Liver (tissue), 9 donors: Measurements from ENCODE around the gene ERC1. TPM values are rescaled to one million over a fixed set of nuclear protein-coding genes. Genes with fewer than 3 reads are reported as not detected.

ENCODE experiments used
- DNase-seq: peaks from one replicate; pipeline ENCODE4 v3.0.0-alpha.2; 2017; ENCODE audit warnings: low spot score
- H3K27ac ChIP-seq, 2 donors: one replicate each; pipeline ENCODE4 v1.7.0; 2013; ENCODE audit warnings: inconsistent platforms in 2 of 2, low read length in 2 of 2, control low read depth in 1 of 2, low read depth in 1 of 2, mild to moderate bottlenecking in 1 of 2
- H3K27me3 ChIP-seq, 4 donors: one replicate each; pipeline versions ENCODE4 v1.6.1 to v1.7.0; 2013; ENCODE audit warnings: low read length in 3 of 4, inconsistent platforms in 1 of 4, mild to moderate bottlenecking in 1 of 4, moderate library complexity in 1 of 4; ENCODE audit not compliant: control insufficient read depth in 4 of 4, insufficient read depth in 4 of 4
- H3K36me3 ChIP-seq, 4 donors: one replicate each; pipeline versions ENCODE4 v1.6.1 to v1.7.0; 2013; ENCODE audit warnings: low read length in 3 of 4, mild to moderate bottlenecking in 3 of 4, low read depth in 1 of 4, moderate library complexity in 1 of 4; ENCODE audit not compliant: control insufficient read depth in 4 of 4, insufficient read depth in 3 of 4
- H3K4me1 ChIP-seq, 4 donors: one replicate each; pipeline versions ENCODE4 v1.6.1 to v1.7.0; 2013; ENCODE audit warnings: low read length in 3 of 4, mild to moderate bottlenecking in 3 of 4, moderate library complexity in 1 of 4; ENCODE audit not compliant: control insufficient read depth in 4 of 4, insufficient read depth in 4 of 4
- H3K4me3 ChIP-seq, 3 donors: one replicate each; pipeline versions ENCODE4 v1.6.1 to v1.7.0; 2013; ENCODE audit warnings: low read length in 3 of 3, control low read depth in 1 of 3, low read depth in 1 of 3, mild to moderate bottlenecking in 1 of 3
- H3K9ac ChIP-seq, 2 donors: one replicate each; pipeline ENCODE4 v1.7.0; 2013; ENCODE audit warnings: low read length in 2 of 2, mild to moderate bottlenecking in 2 of 2, moderate library complexity in 2 of 2, control low read depth in 1 of 2, low read depth in 1 of 2
- H3K9me3 ChIP-seq, 4 donors: one replicate each; pipeline versions ENCODE4 v1.6.1 to v1.7.0; 2013; ENCODE audit warnings: low read length in 3 of 4; ENCODE audit not compliant: control insufficient read depth in 4 of 4
- ATF3 ChIP-seq: IDR thresholded peaks from 2 replicates; pipeline ENCODE4 v1.6.1; 2016; ENCODE audit warnings: antibody characterized with exemption
- CTCF ChIP-seq: fragments of 150-350 bp; IDR thresholded peaks from 2 replicates; pipeline ENCODE4 v1.5.1; 2017; ENCODE audit warnings: improper control_type of control experiment, low read depth, low read length; ENCODE audit not compliant: missing input control
- EGR1 ChIP-seq, 2 donors: IDR thresholded peaks; 2 replicates each; pipeline ENCODE4 v1.6.1; 2016 to 2018; ENCODE audit warnings: antibody characterized with exemption in 2 of 2, low read depth in 2 of 2
- FOXA1 ChIP-seq: IDR thresholded peaks from 2 replicates; pipeline ENCODE4 v1.6.1; 2016; ENCODE audit warnings: antibody characterized with exemption
- FOXA2 ChIP-seq: IDR thresholded peaks from 2 replicates; pipeline ENCODE4 v1.6.1; 2016; ENCODE audit warnings: antibody characterized with exemption
- GABPA ChIP-seq, 2 donors: IDR thresholded peaks in 1 of 2; conservative IDR thresholded peaks in 1 of 2; 2 replicates each; pipeline ENCODE4 v1.6.1; 2016; ENCODE audit warnings: antibody characterized with exemption in 2 of 2, mild to moderate bottlenecking in 1 of 2, moderate library complexity in 1 of 2
- HNF4A ChIP-seq, 2 donors: conservative IDR thresholded peaks; 2 replicates each; pipeline ENCODE4 v1.6.1; 2016; ENCODE audit warnings: antibody characterized with exemption in 2 of 2, mild to moderate bottlenecking in 2 of 2
- HNF4G ChIP-seq: IDR thresholded peaks from 2 replicates; pipeline ENCODE4 v1.6.1; 2016; ENCODE audit warnings: antibody characterized with exemption
- MAX ChIP-seq: IDR thresholded peaks from 2 replicates; pipeline ENCODE4 v1.6.1; 2016; ENCODE audit warnings: antibody characterized with exemption
- NR2F2 ChIP-seq: IDR thresholded peaks from 2 replicates; pipeline ENCODE4 v1.6.1; 2016; ENCODE audit warnings: antibody characterized with exemption
- RAD21 ChIP-seq, 2 donors: IDR thresholded peaks; 2 replicates each; pipeline ENCODE4 v1.6.1; 2016; ENCODE audit warnings: antibody characterized with exemption in 2 of 2, mild to moderate bottlenecking in 2 of 2
- REST ChIP-seq: IDR thresholded peaks from 2 replicates; pipeline ENCODE4 v1.6.1; 2016; ENCODE audit warnings: antibody characterized with exemption, mild to moderate bottlenecking
- RXRA ChIP-seq, 2 donors: IDR thresholded peaks; 2 replicates each; pipeline ENCODE4 v1.6.1; 2017 to 2018; ENCODE audit warnings: antibody characterized with exemption in 2 of 2, mild to moderate bottlenecking in 1 of 2
- SP1 ChIP-seq: IDR thresholded peaks from 2 replicates; pipeline ENCODE4 v1.6.1; 2018; ENCODE audit warnings: antibody characterized with exemption, mild to moderate bottlenecking
- TAF1 ChIP-seq: conservative IDR thresholded peaks from 2 replicates; pipeline ENCODE4 v1.6.1; 2016; ENCODE audit warnings: antibody characterized with exemption, mild to moderate bottlenecking
- YY1 ChIP-seq: IDR thresholded peaks from 2 replicates; pipeline ENCODE4 v1.6.1; 2016; ENCODE audit warnings: antibody characterized with exemption, mild to moderate bottlenecking
- ZBTB33 ChIP-seq: IDR thresholded peaks from 2 replicates; pipeline ENCODE4 v1.6.1; 2016; ENCODE audit warnings: antibody characterized with exemption
- WGBS: extraction: QIAGEN DNeasy Blood & Tissue Kit; methylation state at CpG from one replicate; pipeline ENCODE4 v1.1.7; 2013; 5-methylcytosine and 5-hydroxymethylcytosine counted together
- polyA plus RNA-seq, 2 donors: library from polyadenylated mRNA; stranded (reverse) in 1 of 2; unstranded in 1 of 2; fragments of 200-250 nt in 1 of 2; fragments of >200 nt in 1 of 2; fragmentation: Nextera tagmentation in 1 of 2; extraction: Ambion mirVana in 1 of 2; gene quantifications; one replicate each; pipeline versions ENCODE4 v1.2.1 to v1.2.3, GENCODE V29; 2013 to 2015
- total RNA-seq, 2 donors: library from RNA; depleted of rRNA; stranded (reverse); fragments of >200 nt; gene quantifications; one replicate each; pipeline ENCODE4 v1.2.3, GENCODE V29; 2014
- donor health status: healthy.
- donor health status: healthy.
- donor health status: healthy.
- donor health status: healthy.
- donor health status: healthy.

The ERC1 gene
- total and polyA plus RNA-seq, 4 donors = 6.2 to 50.2 (median 10.3) TPM

- WGBS = 96% methylated on average over 15 of the region's 15 CpGs
- no peak overlapping the region for H3K4me3 ChIP-seq
- no peaks in the 10 kb centered on the region for H3K4me1 ChIP-seq
- H3K27me3 ChIP-seq = no peaks in the 10 kb centered on the region
- no peaks in the 10 kb centered on the region for H3K9me3 ChIP-seq
- H3K36me3 ChIP-seq = peaks cover 2 to 14% (median 8%) of the 10 kb centered on the region in 4 donors
- no peak for DNase-seq
- no peak overlapping the region for H3K27ac ChIP-seq
- no peak overlapping the region for H3K9ac ChIP-seq
- TF ChIP-seq ZBTB33 (no peak), GABPA (IDR thresholded peaks at IDR 0.05 in 1 of 2, conservative IDR thresholded peaks at IDR 0.05 in 1 of 2) (no peak), YY1 (no peak), HNF4A (conservative IDR thresholded peaks at IDR 0.05) (no peak), TAF1 (no peak), MAX (no peak), ATF3 (no peak), NR2F2 (no peak), SP1 (no peak), CTCF (no peak), RAD21 (IDR thresholded peaks at IDR 0.05) (no peak), FOXA2 (no peak)
Observed at GRCh38 chr12:1493781-1494565, 502.9 kb downstream of the ERC1 start.

- no peak for DNase-seq
- H3K4me1 ChIP-seq = no peaks in the 10 kb centered on the region
- no peak overlapping the region for H3K9ac ChIP-seq
- no peaks in the 10 kb centered on the region for H3K27me3 ChIP-seq
- peaks cover 2 to 14% (median 8%) of the 10 kb centered on the region in 4 donors for H3K36me3 ChIP-seq
- H3K9me3 ChIP-seq = no peaks in the 10 kb centered on the region
- no peak overlapping the region for H3K27ac ChIP-seq
- 95% methylated on average over 7 of the region's 7 CpGs for WGBS
- H3K4me3 ChIP-seq = no peak overlapping the region
- TF ChIP-seq CTCF (no peak), ATF3 (no peak), FOXA2 (no peak), TAF1 (no peak), NR2F2 (no peak), EGR1 (IDR thresholded peaks at IDR 0.05; ENCODE audit: low read depth in 2 of 2) (no peak), RXRA (IDR thresholded peaks at IDR 0.05) (no peak), SP1 (no peak), YY1 (no peak), REST (no peak), FOXA1 (no peak), ZBTB33 (no peak), HNF4G (no peak), MAX (no peak), RAD21 (IDR thresholded peaks at IDR 0.05) (no peak)
Observed at GRCh38 chr12:1494856-1495255, 503.8 kb downstream of the ERC1 start.
